Fibroblast of lung (primary cell): ENCODE results near the gene FAM187B. TPM values are rescaled to one million over a fixed set of nuclear protein-coding genes. Genes with fewer than 3 reads are reported as not detected.

Source experiments
- DNase-seq, 2 donors: peaks; one replicate each; pipeline versions ENCODE4 v3.0.0 to v3.0.0-alpha.2; 2010; ENCODE audit warnings: low read depth in 2 of 2
- H2AFZ ChIP-seq: 2 replicates; pipeline ENCODE4 v1.5.1; 2012; ENCODE audit warnings: low read length, control low read depth, inconsistent platforms
- H3K27ac ChIP-seq: 2 replicates; pipeline ENCODE4 v1.5.1; 2011; ENCODE audit warnings: low read length, control low read depth; ENCODE audit not compliant: insufficient read depth
- H3K27me3 ChIP-seq: 2 replicates; pipeline ENCODE4 v1.5.1; 2011; ENCODE audit warnings: mild to moderate bottlenecking, low read length; ENCODE audit not compliant: control insufficient read depth, insufficient read depth
- H3K36me3 ChIP-seq: 2 replicates; pipeline ENCODE4 v1.5.1; 2011; ENCODE audit warnings: low read length; ENCODE audit not compliant: control insufficient read depth, insufficient read depth
- H3K4me1 ChIP-seq: 2 replicates; pipeline ENCODE4 v1.5.1; 2011; ENCODE audit warnings: low read length; ENCODE audit not compliant: control insufficient read depth, insufficient read depth; ENCODE audit errors: extremely low read depth
- H3K4me2 ChIP-seq: 2 replicates; pipeline ENCODE4 v1.5.1; 2011; ENCODE audit warnings: low read length, control low read depth; ENCODE audit not compliant: insufficient read depth; ENCODE audit errors: extremely low read depth
- H3K4me3 ChIP-seq, 4 experiments: fragments of 200-600 bp in 1 of 4; sonication (generic) in 1 of 4; replicated peaks in 1 of 4; 2 replicates each; pipeline ENCODE4 v1.5.1; 2011 to 2016; ENCODE audit warnings: low read length in 4 of 4, low read depth in 3 of 4, mild to moderate bottlenecking in 3 of 4, control low read depth in 2 of 4, inconsistent platforms in 1 of 4, mixed read lengths in 1 of 4; ENCODE audit not compliant: insufficient read depth in 1 of 4; ENCODE audit errors: control extremely low read depth in 1 of 4
- H3K79me2 ChIP-seq: 2 replicates; pipeline ENCODE4 v1.5.1; 2012; ENCODE audit warnings: mild to moderate bottlenecking, low read length, inconsistent platforms; ENCODE audit not compliant: control insufficient read depth, insufficient read depth
- H3K9ac ChIP-seq: 2 replicates; pipeline ENCODE4 v1.5.1; 2011; ENCODE audit warnings: mild to moderate bottlenecking, low read length, control low read depth; ENCODE audit not compliant: insufficient read depth
- H3K9me3 ChIP-seq: 2 replicates; pipeline ENCODE4 v1.5.1; 2012; ENCODE audit warnings: low read depth, low read length; ENCODE audit not compliant: control insufficient read depth, insufficient read depth
- H4K20me1 ChIP-seq: 2 replicates; pipeline ENCODE4 v1.5.1; 2011; ENCODE audit warnings: low read length; ENCODE audit not compliant: control insufficient read depth, insufficient read depth; ENCODE audit errors: extremely low read depth
- EZH2 ChIP-seq: IDR thresholded peaks from 2 replicates; pipeline ENCODE4 v1.5.1; 2012; ENCODE audit warnings: low read length, control low read depth, mild to moderate bottlenecking; ENCODE audit errors: missing control alignments
- polyA plus RNA-seq, 2 donors: library from polyadenylated mRNA; depleted of rRNA in 1 of 2; stranded (reverse) in 1 of 2; unstranded in 1 of 2; fragments of >200 nt; gene quantifications; 2 replicates each; pipeline ENCODE4 v1.2.1, GENCODE V29; 2011 to 2012; ENCODE audit warnings: missing spikeins in 1 of 2
- total RNA-seq: library from RNA; depleted of rRNA; stranded (reverse); fragments of >200 nt; gene quantifications from 2 replicates; pipeline ENCODE4 v1.2.1, GENCODE V29; 2014
- TF ChIP-seq, protein P1 (sequence below), 2 donors: IDR thresholded peaks in 1 of 2; conservative IDR thresholded peaks in 1 of 2; 1 replicate in 1 of 2; 2 replicates in 1 of 2; pipeline ENCODE4 v1.5.1; 2011 to 2012; ENCODE audit warnings: low read length in 2 of 2, control low read depth in 1 of 2, inconsistent platforms in 1 of 2, low read depth in 1 of 2, mild to moderate bottlenecking in 1 of 2

FAM187B gene
- total and polyA plus RNA-seq, 2 donors (not counting 1 experiment from before 2014, with no cell fraction given): not detected

DNA sequence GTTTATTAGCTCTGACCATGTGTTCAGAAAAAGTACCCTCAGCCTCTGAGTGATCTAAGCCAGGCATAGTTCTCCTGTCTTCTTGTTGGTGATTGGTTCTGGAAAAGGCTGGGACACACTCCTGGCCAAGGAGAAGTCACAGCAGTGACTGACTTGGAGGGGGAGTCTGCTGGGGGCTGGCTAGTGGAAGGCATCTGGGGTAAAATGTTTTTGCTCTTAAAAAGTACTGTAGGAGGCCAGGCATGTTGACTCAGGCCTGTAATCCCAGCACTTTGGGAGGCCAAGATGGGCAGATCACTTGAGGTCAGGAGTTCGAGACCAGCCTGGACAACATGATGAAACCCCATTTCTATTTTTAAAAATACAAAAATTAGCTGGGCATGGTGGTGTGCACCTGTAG lies 21.7 kb downstream of the FAM187B start:
- TF ChIP-seq EZH2: no peak
- TF ChIP-seq, protein P1, sequence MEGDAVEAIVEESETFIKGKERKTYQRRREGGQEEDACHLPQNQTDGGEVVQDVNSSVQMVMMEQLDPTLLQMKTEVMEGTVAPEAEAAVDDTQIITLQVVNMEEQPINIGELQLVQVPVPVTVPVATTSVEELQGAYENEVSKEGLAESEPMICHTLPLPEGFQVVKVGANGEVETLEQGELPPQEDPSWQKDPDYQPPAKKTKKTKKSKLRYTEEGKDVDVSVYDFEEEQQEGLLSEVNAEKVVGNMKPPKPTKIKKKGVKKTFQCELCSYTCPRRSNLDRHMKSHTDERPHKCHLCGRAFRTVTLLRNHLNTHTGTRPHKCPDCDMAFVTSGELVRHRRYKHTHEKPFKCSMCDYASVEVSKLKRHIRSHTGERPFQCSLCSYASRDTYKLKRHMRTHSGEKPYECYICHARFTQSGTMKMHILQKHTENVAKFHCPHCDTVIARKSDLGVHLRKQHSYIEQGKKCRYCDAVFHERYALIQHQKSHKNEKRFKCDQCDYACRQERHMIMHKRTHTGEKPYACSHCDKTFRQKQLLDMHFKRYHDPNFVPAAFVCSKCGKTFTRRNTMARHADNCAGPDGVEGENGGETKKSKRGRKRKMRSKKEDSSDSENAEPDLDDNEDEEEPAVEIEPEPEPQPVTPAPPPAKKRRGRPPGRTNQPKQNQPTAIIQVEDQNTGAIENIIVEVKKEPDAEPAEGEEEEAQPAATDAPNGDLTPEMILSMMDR (conservative IDR thresholded peaks at IDR 0.05 in 1 of 2, IDR thresholded peaks at IDR 0.05 in 1 of 2; ENCODE audit: low read depth in 1 of 2, low read length in 2 of 2): no peak
- Histone ChIP-seq H3K9me3 (no peaks in the 10 kb centered on the region), H3K27me3 (no peaks in the 10 kb centered on the region), H4K20me1 (no peaks in the 10 kb centered on the region), H3K4me3 (no peak overlapping the region), H3K4me1 (no peaks in the 10 kb centered on the region), H3K36me3 (no peaks in the 10 kb centered on the region), H2AFZ (no peak overlapping the region), H3K79me2 (no peaks in the 10 kb centered on the region), H3K27ac (no peak overlapping the region), H3K4me2 (no peak overlapping the region), H3K9ac (no peak overlapping the region)
- no peak for DNase-seq

DNA sequence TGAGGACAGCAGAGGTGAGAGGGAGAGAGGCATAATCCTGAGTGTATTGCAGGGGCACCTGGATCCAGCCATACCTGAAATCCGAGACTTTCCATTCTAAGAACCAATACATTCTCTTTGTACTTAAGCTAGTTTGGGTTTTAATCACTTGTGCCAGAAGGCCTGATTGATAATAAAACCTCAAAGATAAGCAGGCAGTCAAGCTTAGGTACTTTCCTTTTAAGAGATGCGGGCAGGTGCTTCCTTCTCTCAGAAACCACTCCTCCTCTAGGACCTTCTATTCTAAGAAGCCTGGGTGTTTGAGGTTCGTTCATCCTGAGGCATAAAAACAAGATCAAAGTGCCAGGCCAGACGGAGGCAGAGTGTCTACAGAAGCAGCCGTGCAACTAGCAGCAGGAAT lies 22.2 kb downstream of the FAM187B start:
- no peaks in the 10 kb centered on the region for H3K9me3 ChIP-seq
- H3K9ac ChIP-seq: no peak overlapping the region
- H2AFZ ChIP-seq: no peak overlapping the region
- no peak for DNase-seq
- H3K4me3 ChIP-seq: no peak overlapping the region
- no peak overlapping the region for H3K27ac ChIP-seq
- no peak for TF ChIP-seq EZH2
- TF ChIP-seq, protein P1 (conservative IDR thresholded peaks at IDR 0.05 in 1 of 2, IDR thresholded peaks at IDR 0.05 in 1 of 2; ENCODE audit: low read depth in 1 of 2, low read length in 2 of 2): no peak
- H3K4me1 ChIP-seq: no peaks in the 10 kb centered on the region
- no peak overlapping the region for H3K4me2 ChIP-seq
- H3K79me2 ChIP-seq: no peaks in the 10 kb centered on the region
- no peaks in the 10 kb centered on the region for H4K20me1 ChIP-seq
- no peaks in the 10 kb centered on the region for H3K27me3 ChIP-seq
- no peaks in the 10 kb centered on the region for H3K36me3 ChIP-seq

- TF ChIP-seq, protein P1 (conservative IDR thresholded peaks at IDR 0.05 in 1 of 2, IDR thresholded peaks at IDR 0.05 in 1 of 2; ENCODE audit: low read depth in 1 of 2, low read length in 2 of 2): no peak
- TF ChIP-seq EZH2: no peak
- H3K9ac ChIP-seq: no peak overlapping the region
- H3K4me1 ChIP-seq: no peaks in the 10 kb centered on the region
- H3K27ac ChIP-seq: no peak overlapping the region
- H4K20me1 ChIP-seq: no peaks in the 10 kb centered on the region
- no peak overlapping the region for H3K4me3 ChIP-seq
- H3K9me3 ChIP-seq: no peaks in the 10 kb centered on the region
- no peak overlapping the region for H3K4me2 ChIP-seq
- H2AFZ ChIP-seq: no peak overlapping the region
- no peaks in the 10 kb centered on the region for H3K36me3 ChIP-seq
- no peaks in the 10 kb centered on the region for H3K27me3 ChIP-seq
- no peaks in the 10 kb centered on the region for H3K79me2 ChIP-seq
- DNase-seq: no peak
Observed at GRCh38 chr19:35205733-35206323, 22.7 kb downstream of the FAM187B start.
